NT2/D1 (cell line): Measurements from ENCODE around the gene KRT6C.

Experiments
- YY1 ChIP-seq: IDR thresholded peaks from 2 replicates; pipeline ENCODE4 v1.6.1; 2011; ENCODE audit not compliant: insufficient read length, insufficient read depth
- ZNF274 ChIP-seq: IDR thresholded peaks from 2 replicates; pipeline ENCODE4 v1.6.1; 2011; ENCODE audit warnings: mild to moderate bottlenecking, low read depth, low read length

DNA sequence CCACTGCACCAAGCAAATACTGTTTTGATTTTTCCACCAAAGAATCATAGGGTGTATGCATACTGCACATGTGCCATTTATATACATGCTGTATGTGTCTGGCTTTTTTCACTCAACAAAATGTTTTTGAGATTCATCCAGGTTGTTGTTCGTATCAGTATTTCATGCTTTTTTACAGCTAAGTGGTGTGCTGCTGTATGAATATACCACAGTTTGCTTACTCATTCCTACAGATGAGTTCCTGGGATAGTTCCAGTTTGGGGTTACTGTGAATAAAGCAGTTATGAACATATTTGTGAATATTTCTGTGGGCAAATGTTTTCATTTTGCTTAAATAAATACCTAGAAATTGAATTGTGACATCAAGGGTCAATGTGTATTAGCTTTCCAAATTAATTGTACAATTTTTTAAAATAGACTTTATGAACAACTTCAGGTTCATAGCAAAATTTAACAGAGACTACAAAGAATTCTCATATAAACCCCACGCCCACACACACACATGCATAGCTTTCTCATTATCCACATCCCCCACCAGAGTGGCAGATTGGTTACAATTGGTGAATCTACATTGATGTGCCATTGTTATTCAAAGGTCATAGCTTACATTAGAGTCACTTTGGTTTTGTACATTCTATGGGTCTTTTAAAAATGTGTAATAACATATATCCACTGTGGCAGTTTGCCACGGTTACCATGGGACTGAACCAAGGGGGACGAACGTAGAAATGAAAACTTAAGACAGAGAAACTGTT lies 26.4 kb upstream of the KRT6C start:
- TF ChIP-seq YY1 (no peak), ZNF274 (no peak)
